GM23338 (cell line): ENCODE data around the gene MCHR2. TPM values are rescaled to one million over a fixed set of nuclear protein-coding genes. Genes with fewer than 3 reads are reported as not detected.

ENCODE experiments used
- ATAC-seq: fragments of 200-7000 bp; cut with Tn5 transposase; 3 replicates; pipeline ENCODE4 v1.9.1; 2020
- DNase-seq: peaks from one replicate; pipeline ENCODE4 v3.0.0-alpha.2; 2015; ENCODE audit warnings: low spot score
- H2AFZ ChIP-seq: fragments of 200-600 bp; sonication (generic); 2 replicates; pipeline ENCODE4 v1.8.0; 2016; ENCODE audit warnings: antibody characterized with exemption, mild to moderate bottlenecking, moderate library complexity
- H3F3A ChIP-seq: fragments of 200-600 bp; sonication (generic); replicated peaks from 2 replicates; pipeline ENCODE4 v1.8.0; 2017; ENCODE audit warnings: antibody characterized with exemption, mixed run types, low read depth
- H3K27ac ChIP-seq: fragments of 200-600 bp; sonication (generic); 2 replicates; pipeline ENCODE4 v1.6.1; 2016; ENCODE audit warnings: low read depth
- H3K27me3 ChIP-seq: fragments of 200-600 bp; sonication (generic); 2 replicates; pipeline ENCODE4 v1.8.0; 2016; ENCODE audit warnings: mild to moderate bottlenecking, mixed run types, moderate library complexity; ENCODE audit not compliant: insufficient read depth
- H3K36me3 ChIP-seq: fragments of 200-600 bp; sonication (generic); 2 replicates; pipeline ENCODE4 v1.8.0; 2016; ENCODE audit warnings: mild to moderate bottlenecking; ENCODE audit not compliant: insufficient read depth
- H3K4me1 ChIP-seq: fragments of 200-600 bp; sonication (generic); 2 replicates; pipeline ENCODE4 v1.8.0; 2016; ENCODE audit warnings: mild to moderate bottlenecking, moderate library complexity; ENCODE audit not compliant: insufficient read depth
- H3K4me2 ChIP-seq: fragments of 200-600 bp; sonication (generic); 2 replicates; pipeline ENCODE4 v1.7.1; 2017; ENCODE audit warnings: mixed run types
- H3K4me3 ChIP-seq: fragments of 200-600 bp; sonication (generic); 2 replicates; pipeline ENCODE4 v1.6.1; 2016; ENCODE audit warnings: mixed run types
- H3K79me2 ChIP-seq: fragments of 200-600 bp; sonication (generic); replicated peaks from 2 replicates; pipeline ENCODE4 v1.8.0; 2017; ENCODE audit warnings: mild to moderate bottlenecking; ENCODE audit not compliant: insufficient read depth
- H3K9me2 ChIP-seq: fragments of 200-600 bp; sonication (generic); 2 replicates; pipeline ENCODE4 v1.8.0; 2017; ENCODE audit not compliant: insufficient read depth
- H4K20me1 ChIP-seq: fragments of 200-600 bp; sonication (generic); replicated peaks from 2 replicates; pipeline ENCODE4 v1.8.0; 2017; ENCODE audit warnings: mild to moderate bottlenecking; ENCODE audit not compliant: insufficient read depth
- H3K27ac Mint-ChIP-seq: 2 replicates; pipeline ENCODE4 v1.8.0; 2020; ENCODE audit warnings: inconsistent platforms, mild to moderate bottlenecking, moderate library complexity, mixed read lengths
- H3K27me3 Mint-ChIP-seq: 3 replicates; pipeline ENCODE4 v1.8.0; 2022; ENCODE audit warnings: low read depth, mild to moderate bottlenecking, moderate library complexity, mixed read lengths, inconsistent platforms; ENCODE audit not compliant: insufficient read depth, poor library complexity
- H3K36me3 Mint-ChIP-seq: 3 replicates; pipeline ENCODE4 v1.8.0; 2021; ENCODE audit warnings: low read depth, mild to moderate bottlenecking, inconsistent platforms, moderate library complexity, mixed read lengths
- H3K4me1 Mint-ChIP-seq: 3 replicates; pipeline ENCODE4 v1.8.0; 2020; ENCODE audit warnings: mild to moderate bottlenecking, inconsistent platforms, mixed read lengths
- H3K4me3 Mint-ChIP-seq: 3 replicates; pipeline ENCODE4 v1.8.0; 2021; ENCODE audit warnings: moderate library complexity, mild to moderate bottlenecking, inconsistent platforms, mixed read lengths
- H3K9me3 Mint-ChIP-seq: 3 replicates; pipeline ENCODE4 v1.8.0; 2020; ENCODE audit warnings: moderate library complexity, mild to moderate bottlenecking, inconsistent platforms, mixed read lengths
- EZH2phosphoT487 ChIP-seq: fragments of 200-600 bp; sonication (generic); IDR thresholded peaks from one replicate; pipeline ENCODE4 v1.8.1; 2018; ENCODE audit warnings: antibody characterized with exemption; ENCODE audit not compliant: unreplicated experiment
- JUNB ChIP-seq: IDR thresholded peaks from one replicate; pipeline ENCODE4 v1.6.1; 2016; ENCODE audit warnings: antibody characterized with exemption; ENCODE audit not compliant: unreplicated experiment
- NANOG ChIP-seq: IDR thresholded peaks from 2 replicates; pipeline ENCODE4 v1.6.1; 2016; ENCODE audit warnings: antibody characterized with exemption, borderline replicate concordance
- STAT1 ChIP-seq: IDR thresholded peaks from one replicate; pipeline ENCODE4 v1.6.1; 2016; ENCODE audit warnings: antibody characterized with exemption; ENCODE audit not compliant: unreplicated experiment
- ZNF331 ChIP-seq: fragments of 250-450 bp; sonication (Bioruptor Pico); IDR thresholded peaks from 2 replicates; pipeline ENCODE4 v1.5.0; 2020; ENCODE audit warnings: low read depth, mild to moderate bottlenecking, moderate library complexity
- polyA plus RNA-seq: library from polyadenylated mRNA; unstranded; fragments of >200 nt; fragmentation: Nextera tagmentation; extraction: Ambion mirVana; gene quantifications from 2 replicates; pipeline ENCODE4 v1.2.1, GENCODE V29; 2016
- total RNA-seq: library from RNA; depleted of rRNA; stranded (reverse); fragments of >200 nt; shearing (Covaris generic); gene quantifications from 2 replicates; pipeline ENCODE4 v1.2.3, GENCODE V29; 2014
- TF ChIP-seq, protein P1 (sequence below): fragments of 250-450 bp; sonication (Bioruptor Pico); IDR thresholded peaks from 2 replicates; pipeline ENCODE4 v1.5.0; 2020; ENCODE audit warnings: mild to moderate bottlenecking, moderate library complexity
- TF ChIP-seq, protein P2 (sequence below): IDR thresholded peaks from one replicate; pipeline ENCODE4 v1.6.1; 2018; ENCODE audit warnings: antibody characterized with exemption; ENCODE audit not compliant: unreplicated experiment

The MCHR2 gene
- total and polyA plus RNA-seq, 2 experiments from 2014 or later, result not detected

DNA sequence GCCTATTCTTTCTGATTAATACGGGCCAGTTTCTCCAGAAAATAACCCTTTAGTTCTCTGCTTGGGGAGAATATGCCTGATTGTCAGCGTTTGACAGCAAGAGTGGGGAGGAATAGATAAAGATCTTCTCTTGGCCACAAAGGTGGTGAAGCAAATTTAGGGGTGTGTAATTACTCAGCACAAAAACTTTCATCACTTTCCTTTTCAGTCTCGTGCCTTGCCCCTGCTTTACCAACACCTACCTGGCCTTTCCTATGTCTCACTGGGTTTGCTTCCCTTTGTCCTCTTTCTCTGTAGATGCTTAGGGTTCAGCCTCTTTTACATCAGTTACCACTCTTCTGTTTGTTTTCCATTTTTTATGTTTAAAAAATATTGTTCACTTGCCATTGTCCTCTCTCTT is 99.2 kb downstream of the MCHR2 start (continued):
- TF ChIP-seq, protein P1, sequence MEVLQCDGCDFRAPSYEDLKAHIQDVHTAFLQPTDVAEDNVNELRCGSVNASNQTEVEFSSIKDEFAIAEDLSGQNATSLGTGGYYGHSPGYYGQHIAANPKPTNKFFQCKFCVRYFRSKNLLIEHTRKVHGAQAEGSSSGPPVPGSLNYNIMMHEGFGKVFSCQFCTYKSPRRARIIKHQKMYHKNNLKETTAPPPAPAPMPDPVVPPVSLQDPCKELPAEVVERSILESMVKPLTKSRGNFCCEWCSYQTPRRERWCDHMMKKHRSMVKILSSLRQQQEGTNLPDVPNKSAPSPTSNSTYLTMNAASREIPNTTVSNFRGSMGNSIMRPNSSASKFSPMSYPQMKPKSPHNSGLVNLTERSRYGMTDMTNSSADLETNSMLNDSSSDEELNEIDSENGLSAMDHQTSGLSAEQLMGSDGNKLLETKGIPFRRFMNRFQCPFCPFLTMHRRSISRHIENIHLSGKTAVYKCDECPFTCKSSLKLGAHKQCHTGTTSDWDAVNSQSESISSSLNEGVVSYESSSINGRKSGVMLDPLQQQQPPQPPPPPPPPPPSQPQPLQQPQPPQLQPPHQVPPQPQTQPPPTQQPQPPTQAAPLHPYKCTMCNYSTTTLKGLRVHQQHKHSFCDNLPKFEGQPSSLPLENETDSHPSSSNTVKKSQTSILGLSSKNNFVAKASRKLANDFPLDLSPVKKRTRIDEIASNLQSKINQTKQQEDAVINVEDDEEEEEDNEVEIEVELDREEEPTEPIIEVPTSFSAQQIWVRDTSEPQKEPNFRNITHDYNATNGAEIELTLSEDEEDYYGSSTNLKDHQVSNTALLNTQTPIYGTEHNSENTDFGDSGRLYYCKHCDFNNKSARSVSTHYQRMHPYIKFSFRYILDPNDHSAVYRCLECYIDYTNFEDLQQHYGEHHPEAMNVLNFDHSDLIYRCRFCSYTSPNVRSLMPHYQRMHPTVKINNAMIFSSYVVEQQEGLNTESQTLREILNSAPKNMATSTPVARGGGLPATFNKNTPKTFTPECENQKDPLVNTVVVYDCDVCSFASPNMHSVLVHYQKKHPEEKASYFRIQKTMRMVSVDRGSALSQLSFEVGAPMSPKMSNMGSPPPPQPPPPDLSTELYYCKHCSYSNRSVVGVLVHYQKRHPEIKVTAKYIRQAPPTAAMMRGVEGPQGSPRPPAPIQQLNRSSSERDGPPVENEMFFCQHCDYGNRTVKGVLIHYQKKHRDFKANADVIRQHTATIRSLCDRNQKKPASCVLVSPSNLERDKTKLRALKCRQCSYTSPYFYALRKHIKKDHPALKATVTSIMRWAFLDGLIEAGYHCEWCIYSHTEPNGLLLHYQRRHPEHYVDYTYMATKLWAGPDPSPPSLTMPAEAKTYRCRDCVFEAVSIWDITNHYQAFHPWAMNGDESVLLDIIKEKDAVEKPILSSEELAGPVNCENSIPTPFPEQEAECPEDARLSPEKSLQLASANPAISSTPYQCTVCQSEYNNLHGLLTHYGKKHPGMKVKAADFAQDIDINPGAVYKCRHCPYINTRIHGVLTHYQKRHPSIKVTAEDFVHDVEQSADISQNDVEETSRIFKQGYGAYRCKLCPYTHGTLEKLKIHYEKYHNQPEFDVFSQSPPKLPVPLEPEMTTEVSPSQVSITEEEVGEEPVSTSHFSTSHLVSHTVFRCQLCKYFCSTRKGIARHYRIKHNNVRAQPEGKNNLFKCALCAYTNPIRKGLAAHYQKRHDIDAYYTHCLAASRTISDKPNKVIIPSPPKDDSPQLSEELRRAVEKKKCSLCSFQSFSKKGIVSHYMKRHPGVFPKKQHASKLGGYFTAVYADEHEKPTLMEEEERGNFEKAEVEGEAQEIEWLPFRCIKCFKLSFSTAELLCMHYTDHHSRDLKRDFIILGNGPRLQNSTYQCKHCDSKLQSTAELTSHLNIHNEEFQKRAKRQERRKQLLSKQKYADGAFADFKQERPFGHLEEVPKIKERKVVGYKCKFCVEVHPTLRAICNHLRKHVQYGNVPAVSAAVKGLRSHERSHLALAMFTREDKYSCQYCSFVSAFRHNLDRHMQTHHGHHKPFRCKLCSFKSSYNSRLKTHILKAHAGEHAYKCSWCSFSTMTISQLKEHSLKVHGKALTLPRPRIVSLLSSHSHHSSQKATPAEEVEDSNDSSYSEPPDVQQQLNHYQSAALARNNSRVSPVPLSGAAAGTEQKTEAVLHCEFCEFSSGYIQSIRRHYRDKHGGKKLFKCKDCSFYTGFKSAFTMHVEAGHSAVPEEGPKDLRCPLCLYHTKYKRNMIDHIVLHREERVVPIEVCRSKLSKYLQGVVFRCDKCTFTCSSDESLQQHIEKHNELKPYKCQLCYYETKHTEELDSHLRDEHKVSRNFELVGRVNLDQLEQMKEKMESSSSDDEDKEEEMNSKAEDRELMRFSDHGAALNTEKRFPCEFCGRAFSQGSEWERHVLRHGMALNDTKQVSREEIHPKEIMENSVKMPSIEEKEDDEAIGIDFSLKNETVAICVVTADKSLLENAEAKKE, result no peak

DNA sequence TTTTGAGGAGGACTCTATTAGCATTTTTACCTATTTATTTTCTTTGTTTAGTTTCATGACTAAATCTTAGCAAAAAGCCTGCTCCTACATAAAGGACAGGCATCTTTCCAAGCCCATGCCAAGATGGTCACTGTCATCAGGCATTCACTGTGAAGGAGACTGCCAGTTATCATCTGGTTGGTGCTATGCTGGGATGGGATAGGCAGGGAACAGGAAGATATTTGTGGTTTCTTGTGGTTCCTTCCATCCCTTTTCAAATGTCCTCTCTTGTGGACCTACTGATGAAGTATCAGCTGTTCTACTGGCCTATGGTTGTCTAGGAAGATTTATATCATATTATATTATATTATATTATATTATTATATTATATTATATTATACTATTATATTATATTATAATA is 107.0 kb downstream of the MCHR2 start:
- DNase-seq (no peak), ATAC-seq (no peak)
- no peak overlapping the region for H3K27ac Mint-ChIP-seq
- H3K36me3 ChIP-seq, result no peaks in the 10 kb centered on the region
- H2AFZ ChIP-seq, result no peak overlapping the region
- H3K4me2 ChIP-seq, result no peak overlapping the region
- peaks cover 5% of the 10 kb centered on the region; the same call in 1 of the 2 replicates for H3K9me2 ChIP-seq
- H3K27me3 Mint-ChIP-seq, result peaks cover 4% of the 10 kb centered on the region
- no peaks in the 10 kb centered on the region for H3K36me3 Mint-ChIP-seq
- H3K4me3 ChIP-seq, result no peak overlapping the region
- peaks cover 8% of the 10 kb centered on the region for H3K4me1 Mint-ChIP-seq
- H3K27ac ChIP-seq, result no peak overlapping the region
- no peaks in the 10 kb centered on the region for H3K27me3 ChIP-seq
- H3K4me1 ChIP-seq, result no peaks in the 10 kb centered on the region
- no peak overlapping the region for H3K4me3 Mint-ChIP-seq
- no peaks in the 10 kb centered on the region for H3K79me2 ChIP-seq
- H3F3A ChIP-seq, result no peaks in the 10 kb centered on the region
- H3K9me3 Mint-ChIP-seq, result no peaks in the 10 kb centered on the region
- H4K20me1 ChIP-seq, result no peaks in the 10 kb centered on the region
- TF ChIP-seq, protein P2, sequence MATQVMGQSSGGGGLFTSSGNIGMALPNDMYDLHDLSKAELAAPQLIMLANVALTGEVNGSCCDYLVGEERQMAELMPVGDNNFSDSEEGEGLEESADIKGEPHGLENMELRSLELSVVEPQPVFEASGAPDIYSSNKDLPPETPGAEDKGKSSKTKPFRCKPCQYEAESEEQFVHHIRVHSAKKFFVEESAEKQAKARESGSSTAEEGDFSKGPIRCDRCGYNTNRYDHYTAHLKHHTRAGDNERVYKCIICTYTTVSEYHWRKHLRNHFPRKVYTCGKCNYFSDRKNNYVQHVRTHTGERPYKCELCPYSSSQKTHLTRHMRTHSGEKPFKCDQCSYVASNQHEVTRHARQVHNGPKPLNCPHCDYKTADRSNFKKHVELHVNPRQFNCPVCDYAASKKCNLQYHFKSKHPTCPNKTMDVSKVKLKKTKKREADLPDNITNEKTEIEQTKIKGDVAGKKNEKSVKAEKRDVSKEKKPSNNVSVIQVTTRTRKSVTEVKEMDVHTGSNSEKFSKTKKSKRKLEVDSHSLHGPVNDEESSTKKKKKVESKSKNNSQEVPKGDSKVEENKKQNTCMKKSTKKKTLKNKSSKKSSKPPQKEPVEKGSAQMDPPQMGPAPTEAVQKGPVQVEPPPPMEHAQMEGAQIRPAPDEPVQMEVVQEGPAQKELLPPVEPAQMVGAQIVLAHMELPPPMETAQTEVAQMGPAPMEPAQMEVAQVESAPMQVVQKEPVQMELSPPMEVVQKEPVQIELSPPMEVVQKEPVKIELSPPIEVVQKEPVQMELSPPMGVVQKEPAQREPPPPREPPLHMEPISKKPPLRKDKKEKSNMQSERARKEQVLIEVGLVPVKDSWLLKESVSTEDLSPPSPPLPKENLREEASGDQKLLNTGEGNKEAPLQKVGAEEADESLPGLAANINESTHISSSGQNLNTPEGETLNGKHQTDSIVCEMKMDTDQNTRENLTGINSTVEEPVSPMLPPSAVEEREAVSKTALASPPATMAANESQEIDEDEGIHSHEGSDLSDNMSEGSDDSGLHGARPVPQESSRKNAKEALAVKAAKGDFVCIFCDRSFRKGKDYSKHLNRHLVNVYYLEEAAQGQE, result no peak
- TF ChIP-seq, protein P1, result no peak
- TF ChIP-seq ZNF331 (CRISPR knock-in tag) (no peak), EZH2phosphoT487 (no peak), JUNB (no peak), NANOG (no peak), STAT1 (no peak)
